Kidney (tissue), 14 donors: ENCODE data around the gene CCDC169. TPM values are rescaled to one million over a fixed set of nuclear protein-coding genes. Genes with fewer than 3 reads are reported as not detected.
"Not testable (repeated sequence)": the region's sequence is repeated elsewhere in the genome, so short reads cannot be mapped to it uniquely, and the experiment has no call there.

Experiments
- DNase-seq, 5 donors: peaks; one replicate each; pipeline ENCODE4 v3.0.0-alpha.2; 2013 to 2020
- FAIRE-seq: peaks from 2 replicates; lab custom pipeline; 2012; peaks lifted over from hg19 to GRCh38; lab: Jason Lieb, UNC
- H3K27ac ChIP-seq, 2 donors: one replicate each; pipeline ENCODE4 v1.7.0; 2013; ENCODE audit warnings: low read depth in 2 of 2, low read length in 2 of 2, inconsistent platforms in 1 of 2
- H3K27me3 ChIP-seq: one replicate; pipeline ENCODE4 v1.7.1; 2013; ENCODE audit warnings: low read length, inconsistent platforms; ENCODE audit not compliant: control insufficient read depth, insufficient read depth
- H3K36me3 ChIP-seq, 3 donors: one replicate each; pipeline versions ENCODE4 v1.7.0 to v1.7.1; 2013; ENCODE audit warnings: low read length in 3 of 3, control low read depth in 1 of 3, inconsistent platforms in 1 of 3; ENCODE audit not compliant: insufficient read depth in 3 of 3, control insufficient read depth in 2 of 3
- H3K4me1 ChIP-seq, 3 donors: one replicate each; pipeline versions ENCODE4 v1.7.0 to v1.7.1; 2013; ENCODE audit warnings: low read length in 3 of 3, inconsistent platforms in 1 of 3, low read depth in 1 of 3; ENCODE audit not compliant: control insufficient read depth in 2 of 3, insufficient read depth in 2 of 3
- H3K4me3 ChIP-seq, 3 donors: one replicate each; pipeline versions ENCODE4 v1.7.0 to v1.8.1; 2013; ENCODE audit warnings: low read length in 3 of 3, control low read depth in 1 of 3, inconsistent platforms in 1 of 3
- H3K9ac ChIP-seq, 3 donors: one replicate each; pipeline versions ENCODE4 v1.7.0 to v1.7.1; 2013; ENCODE audit warnings: low read length in 3 of 3, control low read depth in 1 of 3, inconsistent platforms in 1 of 3
- H3K9me3 ChIP-seq, 3 donors: one replicate each; pipeline versions ENCODE4 v1.7.0 to v1.7.1; 2013; ENCODE audit warnings: low read length in 3 of 3, control low read depth in 1 of 3, inconsistent platforms in 1 of 3; ENCODE audit not compliant: control insufficient read depth in 2 of 3, insufficient read depth in 1 of 3
- intact Hi-C: fragments of 100-400 bp; cut with DNase I; formaldehyde crosslinking; loops from one replicate; pipeline ENCODE4 v1.11.1; 2022
- polyA plus RNA-seq: library from polyadenylated mRNA; stranded (reverse); fragments of 350-450 nt; fragmentation: Illumina TruSeq; extraction: RNeasy Lipid Tissue Mini Kit (QIAGEN cat#74804); gene quantifications from one replicate; pipeline ENCODE4 v1.2.3, GENCODE V29; 2014; ENCODE audit warnings: low read depth, low replicate concordance; ENCODE audit not compliant: insufficient read depth
- total RNA-seq: library from RNA; stranded (reverse); fragmentation: NEBNext Ultra II Directional; extraction: Animal tissue kit (Norgen Biotek cat#: 25700); gene quantifications from one replicate; pipeline ENCODE4 v1.2.1, GENCODE V29; 2021
- TF ChIP-seq, protein P1 (sequence below): IDR thresholded peaks from 3 replicates; pipeline ENCODE4 v1.5.1; 2012; ENCODE audit warnings: mild to moderate bottlenecking, moderate library complexity, borderline replicate concordance; ENCODE audit not compliant: insufficient read depth; ENCODE audit errors: extremely low read depth
- donor health status: control.
- donor health status: control.
- donor health status: control.
- donor health status: control.
- donor health status: control.
- donor health status: DM: yes; HTN: yes; CAD: no.
- donor health status: Normal renal cell carcinoma (clear cell type).

The CCDC169 gene
- total and polyA plus RNA-seq, 2 donors from 2014 or later: 1.5 to 2.5 TPM

DNA sequence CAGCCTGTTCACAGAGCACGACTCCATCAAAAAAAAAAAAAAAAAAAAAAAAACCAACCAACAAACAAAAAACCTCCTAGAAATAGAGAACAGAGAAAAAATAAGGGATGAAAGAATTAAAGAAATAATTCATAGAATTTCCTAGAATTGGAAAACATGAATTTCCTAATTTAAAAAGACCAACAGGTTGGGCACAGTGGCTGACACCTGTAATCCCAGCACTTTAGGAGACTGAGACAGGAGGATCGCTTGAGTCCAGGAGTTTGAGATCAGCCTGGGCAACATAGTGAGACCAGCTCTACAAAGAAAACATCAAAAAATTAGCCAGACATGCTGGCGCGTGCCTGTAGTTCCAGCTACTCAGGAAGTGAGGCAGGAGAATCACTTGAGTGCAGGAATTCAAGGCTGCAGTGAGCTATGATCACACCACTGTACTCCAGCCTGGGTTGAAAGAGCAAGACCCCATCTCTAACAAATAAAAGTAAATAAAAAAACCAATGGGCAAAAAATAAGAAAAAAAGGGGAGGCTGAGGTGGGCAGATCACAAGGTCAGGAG lies 42.1 kb upstream of the CCDC169 start:
- TF ChIP-seq, protein P1, sequence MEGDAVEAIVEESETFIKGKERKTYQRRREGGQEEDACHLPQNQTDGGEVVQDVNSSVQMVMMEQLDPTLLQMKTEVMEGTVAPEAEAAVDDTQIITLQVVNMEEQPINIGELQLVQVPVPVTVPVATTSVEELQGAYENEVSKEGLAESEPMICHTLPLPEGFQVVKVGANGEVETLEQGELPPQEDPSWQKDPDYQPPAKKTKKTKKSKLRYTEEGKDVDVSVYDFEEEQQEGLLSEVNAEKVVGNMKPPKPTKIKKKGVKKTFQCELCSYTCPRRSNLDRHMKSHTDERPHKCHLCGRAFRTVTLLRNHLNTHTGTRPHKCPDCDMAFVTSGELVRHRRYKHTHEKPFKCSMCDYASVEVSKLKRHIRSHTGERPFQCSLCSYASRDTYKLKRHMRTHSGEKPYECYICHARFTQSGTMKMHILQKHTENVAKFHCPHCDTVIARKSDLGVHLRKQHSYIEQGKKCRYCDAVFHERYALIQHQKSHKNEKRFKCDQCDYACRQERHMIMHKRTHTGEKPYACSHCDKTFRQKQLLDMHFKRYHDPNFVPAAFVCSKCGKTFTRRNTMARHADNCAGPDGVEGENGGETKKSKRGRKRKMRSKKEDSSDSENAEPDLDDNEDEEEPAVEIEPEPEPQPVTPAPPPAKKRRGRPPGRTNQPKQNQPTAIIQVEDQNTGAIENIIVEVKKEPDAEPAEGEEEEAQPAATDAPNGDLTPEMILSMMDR: no peak

DNA sequence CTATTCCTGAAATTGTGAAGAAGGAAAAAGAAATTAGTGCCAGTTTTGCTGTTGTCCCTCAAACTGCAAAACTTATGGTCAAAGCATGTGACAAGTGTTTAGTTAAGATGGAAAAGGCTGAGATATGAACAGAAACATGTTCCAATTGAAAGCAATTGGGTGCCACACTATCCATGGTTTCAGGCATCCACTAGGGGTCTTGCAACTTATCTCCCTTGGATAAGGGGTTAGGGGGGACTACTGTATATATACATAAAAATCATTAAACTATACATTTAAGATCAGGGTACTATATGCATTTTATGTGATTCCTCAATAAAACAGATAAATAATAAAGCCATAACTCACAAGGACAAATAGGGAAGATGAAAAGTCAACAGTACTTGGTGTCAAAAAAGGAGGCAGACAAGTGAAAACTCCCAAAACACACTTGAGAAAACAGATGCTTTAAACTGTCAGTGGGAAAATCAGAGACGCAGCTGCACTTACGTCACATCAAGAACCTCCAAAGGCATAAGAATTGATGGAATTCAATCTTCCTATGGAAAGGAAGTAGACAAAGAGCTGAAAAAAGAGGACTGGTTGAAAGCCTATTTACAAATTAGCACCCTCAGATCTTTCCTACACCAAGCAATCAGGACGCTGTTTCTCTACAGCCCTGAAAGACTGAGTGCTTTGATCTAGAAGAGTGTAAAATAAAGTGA lies 40.5 kb upstream of the CCDC169 start:
- Histone ChIP-seq H3K9me3 (no peaks in the 10 kb centered on the region), H3K27ac (no peak overlapping the region), H3K27me3 (no peaks in the 10 kb centered on the region), H3K4me3 (no peak overlapping the region), H3K36me3 (peaks cover 0 to 5% (median 0%) of the 10 kb centered on the region in 3 donors), H3K4me1 (peaks cover 0 to 14% (median 3%) of the 10 kb centered on the region in 3 donors), H3K9ac (no peak overlapping the region)
- DNase-seq (no peak), FAIRE-seq (no peak)
- intact Hi-C loops: no loop called here
- TF ChIP-seq, protein P1: no peak

More for the DNA sequence above, 42.1 kb upstream of the CCDC169 start:
- peaks cover 0 to 5% (median 0%) of the 10 kb centered on the region in 3 donors for H3K36me3 ChIP-seq
- intact Hi-C loops: no loop called here
- H3K27me3 ChIP-seq: no peaks in the 10 kb centered on the region
- H3K27ac ChIP-seq: no peak overlapping the region
- no peak for FAIRE-seq
- no peak for DNase-seq
- H3K9me3 ChIP-seq: no peaks in the 10 kb centered on the region
- H3K4me3 ChIP-seq: no peak overlapping the region
- H3K9ac ChIP-seq: no peak overlapping the region
- H3K4me1 ChIP-seq: peaks cover 0 to 21% (median 3%) of the 10 kb centered on the region in 3 donors

DNA sequence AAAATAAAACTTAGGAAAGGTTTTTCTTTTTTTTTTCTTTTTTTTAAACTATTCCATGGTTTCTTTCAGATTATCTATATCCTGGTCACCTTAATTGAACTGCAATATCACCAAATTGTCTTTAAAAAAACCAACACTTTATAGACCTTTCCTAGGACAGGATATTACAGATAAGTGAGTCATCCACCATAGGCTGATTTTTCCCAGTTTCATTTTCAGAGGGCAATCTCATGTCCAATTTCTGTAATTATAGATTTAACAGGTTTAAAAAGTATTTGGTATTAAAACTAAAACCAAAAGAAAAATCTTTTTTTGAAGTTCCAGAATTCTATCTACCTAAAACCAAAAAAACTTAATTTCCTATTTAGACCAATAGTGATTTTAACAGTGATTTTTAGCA lies 35.4 kb upstream of the CCDC169 start:
- intact Hi-C loops: no loop called here
- Histone ChIP-seq H3K36me3 (peaks cover 4 to 18% (median 14%) of the 10 kb centered on the region in 3 donors), H3K27ac (no peak overlapping the region), H3K9me3 (no peaks in the 10 kb centered on the region), H3K4me3 (no peak overlapping the region), H3K9ac (no peak overlapping the region), H3K27me3 (no peaks in the 10 kb centered on the region), H3K4me1 (peaks cover 0 to 8% (median 3%) of the 10 kb centered on the region in 3 donors)
- FAIRE-seq (peak; percentile 87), DNase-seq (no peak)
- TF ChIP-seq, protein P1: no peak

DNA sequence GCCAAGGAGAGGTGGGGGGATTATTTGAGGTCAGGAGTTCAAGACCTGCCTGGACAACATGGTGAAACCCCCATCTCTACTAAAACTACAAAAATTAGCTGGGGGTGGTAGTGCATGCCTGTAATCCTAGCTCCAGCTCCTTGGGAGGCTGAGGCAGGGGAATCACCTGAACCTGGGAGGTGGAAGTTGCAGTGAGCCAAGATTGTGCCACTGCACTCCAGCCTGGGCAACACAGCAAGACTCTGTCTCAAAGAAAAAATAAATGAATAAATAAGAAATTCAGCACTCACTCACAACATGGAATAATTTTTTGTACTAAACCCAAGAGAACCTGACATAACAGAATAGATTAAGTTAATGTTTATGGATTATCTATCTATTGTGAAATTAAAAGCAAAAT lies 34.6 kb upstream of the CCDC169 start:
- H3K4me3 ChIP-seq, H3K27ac ChIP-seq, FAIRE-seq, intact Hi-C loops, H3K4me1 ChIP-seq, H3K9me3 ChIP-seq, H3K9ac ChIP-seq, H3K27me3 ChIP-seq, DNase-seq: not testable (repeated sequence)
- peaks cover 4 to 18% (median 16%) of the 10 kb centered on the region in 3 donors for H3K36me3 ChIP-seq
